ENCODE measurements around the gene SEMA5A. TPM values are rescaled to one million over a fixed set of nuclear protein-coding genes. Genes with fewer than 3 reads are reported as not detected.

SEMA5A gene
- total RNA-seq, 1 experiment from 2014 or later: 34.3 TPM

DNA sequence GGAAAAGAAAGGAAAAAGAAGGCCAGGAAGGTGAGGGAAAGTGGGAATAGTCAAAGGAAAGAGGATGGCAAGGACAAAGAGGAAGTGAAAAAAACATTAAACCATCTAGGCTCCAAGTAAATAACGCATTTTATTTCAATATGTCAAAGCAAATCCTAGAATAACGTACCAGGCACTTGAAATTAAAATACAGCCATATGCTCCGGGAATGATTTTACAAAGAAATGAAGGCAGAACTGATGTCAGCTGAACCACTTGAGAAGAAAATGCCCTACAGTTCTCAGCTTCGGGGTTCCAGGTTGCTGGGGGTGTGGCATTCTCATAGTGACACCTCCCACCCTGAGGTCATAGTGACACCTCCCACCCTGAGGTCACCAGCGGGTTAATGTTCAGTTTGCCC, 281.6 kb downstream of the SEMA5A start:
- TF ChIP-seq, protein P1, sequence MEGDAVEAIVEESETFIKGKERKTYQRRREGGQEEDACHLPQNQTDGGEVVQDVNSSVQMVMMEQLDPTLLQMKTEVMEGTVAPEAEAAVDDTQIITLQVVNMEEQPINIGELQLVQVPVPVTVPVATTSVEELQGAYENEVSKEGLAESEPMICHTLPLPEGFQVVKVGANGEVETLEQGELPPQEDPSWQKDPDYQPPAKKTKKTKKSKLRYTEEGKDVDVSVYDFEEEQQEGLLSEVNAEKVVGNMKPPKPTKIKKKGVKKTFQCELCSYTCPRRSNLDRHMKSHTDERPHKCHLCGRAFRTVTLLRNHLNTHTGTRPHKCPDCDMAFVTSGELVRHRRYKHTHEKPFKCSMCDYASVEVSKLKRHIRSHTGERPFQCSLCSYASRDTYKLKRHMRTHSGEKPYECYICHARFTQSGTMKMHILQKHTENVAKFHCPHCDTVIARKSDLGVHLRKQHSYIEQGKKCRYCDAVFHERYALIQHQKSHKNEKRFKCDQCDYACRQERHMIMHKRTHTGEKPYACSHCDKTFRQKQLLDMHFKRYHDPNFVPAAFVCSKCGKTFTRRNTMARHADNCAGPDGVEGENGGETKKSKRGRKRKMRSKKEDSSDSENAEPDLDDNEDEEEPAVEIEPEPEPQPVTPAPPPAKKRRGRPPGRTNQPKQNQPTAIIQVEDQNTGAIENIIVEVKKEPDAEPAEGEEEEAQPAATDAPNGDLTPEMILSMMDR (IDR thresholded peaks at IDR 0.05; ENCODE audit: insufficient read depth in 1 of 2, low read depth in 1 of 2, low read length in 1 of 2, severe bottlenecking in 1 of 2, unreplicated experiment in 1 of 2): no peak

DNA sequence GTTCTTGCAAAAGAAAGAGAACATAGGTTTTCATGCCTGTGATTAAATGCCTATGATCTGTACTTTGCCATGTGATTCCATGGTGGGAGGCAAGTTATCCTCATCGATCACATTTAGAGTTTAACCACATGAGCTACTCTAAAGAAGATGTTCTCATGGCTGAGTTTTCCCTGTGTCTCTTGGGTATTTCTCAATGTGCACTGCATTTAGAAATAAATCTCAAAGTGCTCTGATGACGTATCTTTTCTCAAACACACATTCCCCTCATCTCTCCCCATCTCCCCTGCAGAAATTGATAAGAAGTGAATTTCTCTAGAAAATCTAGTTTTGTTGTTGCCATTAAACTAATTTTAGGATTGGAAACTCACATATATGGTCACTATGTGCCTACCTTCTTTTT, 282.2 kb downstream of the SEMA5A start:
- intact Hi-C loops (cut with micrococcal nuclease; ENCODE audit: unreplicated experiment): no loop called here
- no TSS peak for BruUV-seq (replicated peaks)
- H3K4me1 ChIP-seq: peaks cover 4% of the 10 kb centered on the region; the same call in 1 of the 2 replicates
- no peaks in the 10 kb centered on the region for H3K27me3 ChIP-seq (replicated peaks; ENCODE audit: control insufficient read depth, insufficient read depth, low read length)
- DNase-seq: no peak
- Mint-ChIP-seq H3K4me3 (ENCODE audit: unreplicated experiment) (no peak overlapping the region), H3K4me1 (ENCODE audit: low read depth, unreplicated experiment) (peaks cover 8% of the 10 kb centered on the region), H3K9me3 (ENCODE audit: unreplicated experiment) (no peaks in the 10 kb centered on the region), H3K36me3 (ENCODE audit: insufficient read depth, unreplicated experiment) (peaks cover 9% of the 10 kb centered on the region), H3K27me3 (ENCODE audit: insufficient read depth, unreplicated experiment) (no peaks in the 10 kb centered on the region), H3K27ac (ENCODE audit: unreplicated experiment) (no peak overlapping the region)
- TF ChIP-seq, protein P1 (IDR thresholded peaks at IDR 0.05; ENCODE audit: insufficient read depth in 1 of 2, low read depth in 1 of 2, low read length in 1 of 2, severe bottlenecking in 1 of 2, unreplicated experiment in 1 of 2): no peak
- H3K9me3 ChIP-seq: no peaks in the 10 kb centered on the region
- no peaks in the 10 kb centered on the region for H3K36me3 ChIP-seq (ENCODE audit: control insufficient read depth, insufficient read depth, low read length)
- ChIA-PET POLR2A (no interaction called here), CTCF (no interaction called here)
- H3K4me3 ChIP-seq (ENCODE audit: low read depth, low read length): no peak overlapping the region

More for the DNA sequence above, 281.6 kb downstream of the SEMA5A start:
- Mint-ChIP-seq H3K4me3 (ENCODE audit: unreplicated experiment) (no peak overlapping the region), H3K27ac (ENCODE audit: unreplicated experiment) (no peak overlapping the region), H3K4me1 (ENCODE audit: low read depth, unreplicated experiment) (peaks cover 8% of the 10 kb centered on the region), H3K36me3 (ENCODE audit: insufficient read depth, unreplicated experiment) (peaks cover 9% of the 10 kb centered on the region), H3K9me3 (ENCODE audit: unreplicated experiment) (no peaks in the 10 kb centered on the region), H3K27me3 (ENCODE audit: insufficient read depth, unreplicated experiment) (no peaks in the 10 kb centered on the region)
- no peak for DNase-seq
- Histone ChIP-seq H3K4me3 (ENCODE audit: low read depth, low read length) (no peak overlapping the region), H3K4me1 (peaks cover 4% of the 10 kb centered on the region; the same call in 1 of the 2 replicates), H3K9me3 (no peaks in the 10 kb centered on the region), H3K36me3 (ENCODE audit: control insufficient read depth, insufficient read depth, low read length) (no peaks in the 10 kb centered on the region), H3K27me3 (replicated peaks; ENCODE audit: control insufficient read depth, insufficient read depth, low read length) (no peaks in the 10 kb centered on the region)
- ChIA-PET CTCF (no interaction called here), POLR2A (no interaction called here)
- BruUV-seq (replicated peaks): no TSS peak
- intact Hi-C loops (cut with micrococcal nuclease; ENCODE audit: unreplicated experiment): no loop called here

DNA sequence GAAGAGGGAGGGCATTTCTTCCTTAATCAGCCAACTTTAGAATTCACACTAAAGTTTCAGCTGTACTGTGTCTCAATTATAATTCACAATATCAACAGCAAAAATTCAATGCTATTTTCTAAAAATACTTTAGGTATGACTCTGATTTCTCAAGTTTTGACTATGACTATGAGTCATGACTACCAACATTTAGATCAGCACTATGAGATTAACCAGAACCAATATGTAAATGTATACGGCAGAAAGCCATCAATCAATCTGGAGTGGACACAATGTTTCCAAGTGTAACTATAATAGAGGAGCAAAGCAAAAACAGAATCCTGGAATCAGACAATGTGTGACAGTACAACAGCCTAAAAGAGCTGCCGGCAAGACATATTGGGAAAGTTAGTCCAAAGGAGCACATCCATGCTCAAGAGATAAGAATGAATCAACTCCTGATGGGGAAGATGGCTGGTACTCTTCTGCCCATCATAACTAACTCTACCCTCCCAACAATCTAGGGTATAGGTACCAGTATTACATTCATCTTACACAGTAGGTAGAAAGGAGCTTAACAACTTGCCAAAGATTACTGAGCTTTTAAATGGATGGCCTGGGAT, 294.4 kb downstream of the SEMA5A start:
- no peak overlapping the region for H3K4me3 Mint-ChIP-seq (ENCODE audit: unreplicated experiment)
- Histone ChIP-seq H3K4me1 (no peaks in the 10 kb centered on the region), H3K4me3 (ENCODE audit: low read depth, low read length) (no peak overlapping the region), H3K9me3 (no peaks in the 10 kb centered on the region), H3K36me3 (ENCODE audit: control insufficient read depth, insufficient read depth, low read length) (no peaks in the 10 kb centered on the region), H3K27me3 (replicated peaks; ENCODE audit: control insufficient read depth, insufficient read depth, low read length) (no peaks in the 10 kb centered on the region)
- DNase-seq: no peak
- no peaks in the 10 kb centered on the region for H3K4me1 Mint-ChIP-seq (ENCODE audit: low read depth, unreplicated experiment)
- BruUV-seq (replicated peaks): no TSS peak
- ChIA-PET POLR2A (no interaction called here), CTCF (no interaction called here)
- TF ChIP-seq, protein P1 (IDR thresholded peaks at IDR 0.05; ENCODE audit: insufficient read depth in 1 of 2, low read depth in 1 of 2, low read length in 1 of 2, severe bottlenecking in 1 of 2, unreplicated experiment in 1 of 2): no peak
- H3K36me3 Mint-ChIP-seq (ENCODE audit: insufficient read depth, unreplicated experiment): peaks cover 5% of the 10 kb centered on the region
- no peaks in the 10 kb centered on the region for H3K27me3 Mint-ChIP-seq (ENCODE audit: insufficient read depth, unreplicated experiment)
- intact Hi-C loops (cut with micrococcal nuclease; ENCODE audit: unreplicated experiment): no loop called here
- no peaks in the 10 kb centered on the region for H3K9me3 Mint-ChIP-seq (ENCODE audit: unreplicated experiment)
- H3K27ac Mint-ChIP-seq (ENCODE audit: unreplicated experiment): no peak overlapping the region
